ENCODE results near the gene CSNK2A1.

- TF ChIP-seq CTCF (IDR thresholded peaks at IDR 0.05; ENCODE audit: poor library complexity, severe bottlenecking) (peak; percentile 14), POLR2AphosphoS5 (IDR thresholded peaks at IDR 0.05) (no peak)
Observed at GRCh38 chr20:549722-550496, 6.3 kb upstream of the CSNK2A1 start.
